HFF-Myc (cell line): ENCODE data around the gene SLC24A4.

ENCODE experiments used
- DNase-seq: peaks from one replicate; pipeline ENCODE4 v3.0.0-alpha.2; 2011; ENCODE audit warnings: low read depth; ENCODE audit errors: extremely low read depth
- H3K4me3 ChIP-seq: replicated peaks from 2 replicates; pipeline ENCODE4 v1.5.1; 2011; ENCODE audit warnings: low read depth, mild to moderate bottlenecking, control low read depth, low read length
- TF ChIP-seq, protein P1 (sequence below): IDR thresholded peaks from 2 replicates; pipeline ENCODE4 v1.5.1; 2012; ENCODE audit warnings: mild to moderate bottlenecking, low read depth, low read length, control low read depth; ENCODE audit errors: missing control alignments

SLC24A4 gene

DNA sequence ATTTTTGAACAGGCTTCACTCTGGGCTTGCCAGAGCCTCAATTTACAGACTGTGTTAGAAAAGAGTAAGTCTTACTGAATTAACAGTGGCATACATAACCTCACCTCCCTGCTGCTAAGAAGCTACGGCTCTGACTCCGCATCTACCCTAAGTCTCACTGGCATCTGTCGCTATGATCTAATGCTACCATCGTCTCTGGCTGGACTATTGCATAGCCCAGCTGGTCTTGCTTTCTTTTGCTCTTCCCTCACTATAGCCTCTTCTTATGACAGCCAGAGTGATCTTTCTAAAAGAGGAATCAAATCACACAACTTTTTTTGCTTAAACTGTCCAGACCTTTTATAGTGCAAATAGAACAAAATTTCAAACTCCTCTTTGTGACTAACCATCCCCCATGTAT is 81.1 kb downstream of the SLC24A4 start:
- DNase-seq, result no peak
- no peak overlapping the region for H3K4me3 ChIP-seq

DNA sequence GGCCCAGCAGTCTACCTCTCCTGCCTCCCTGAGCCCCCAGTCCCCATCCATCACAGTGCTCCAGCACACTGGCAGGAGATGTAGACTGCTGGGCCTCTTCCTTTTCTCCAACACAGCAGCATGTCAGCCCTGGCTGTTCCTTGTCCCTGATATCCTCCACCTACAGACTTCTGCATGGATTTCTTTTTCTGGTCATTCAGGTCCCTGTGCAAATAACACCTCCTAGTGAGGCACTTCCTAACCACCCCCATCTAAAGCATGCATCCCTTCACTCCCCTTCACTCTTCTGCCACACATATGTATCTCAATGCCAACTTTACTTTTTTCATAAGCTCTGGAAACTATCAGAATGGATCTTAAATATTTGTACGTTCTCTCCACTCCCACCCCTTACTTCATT is 81.5 kb downstream of the SLC24A4 start:
- H3K4me3 ChIP-seq, result no peak overlapping the region
- DNase-seq, result no peak
- TF ChIP-seq, protein P1, sequence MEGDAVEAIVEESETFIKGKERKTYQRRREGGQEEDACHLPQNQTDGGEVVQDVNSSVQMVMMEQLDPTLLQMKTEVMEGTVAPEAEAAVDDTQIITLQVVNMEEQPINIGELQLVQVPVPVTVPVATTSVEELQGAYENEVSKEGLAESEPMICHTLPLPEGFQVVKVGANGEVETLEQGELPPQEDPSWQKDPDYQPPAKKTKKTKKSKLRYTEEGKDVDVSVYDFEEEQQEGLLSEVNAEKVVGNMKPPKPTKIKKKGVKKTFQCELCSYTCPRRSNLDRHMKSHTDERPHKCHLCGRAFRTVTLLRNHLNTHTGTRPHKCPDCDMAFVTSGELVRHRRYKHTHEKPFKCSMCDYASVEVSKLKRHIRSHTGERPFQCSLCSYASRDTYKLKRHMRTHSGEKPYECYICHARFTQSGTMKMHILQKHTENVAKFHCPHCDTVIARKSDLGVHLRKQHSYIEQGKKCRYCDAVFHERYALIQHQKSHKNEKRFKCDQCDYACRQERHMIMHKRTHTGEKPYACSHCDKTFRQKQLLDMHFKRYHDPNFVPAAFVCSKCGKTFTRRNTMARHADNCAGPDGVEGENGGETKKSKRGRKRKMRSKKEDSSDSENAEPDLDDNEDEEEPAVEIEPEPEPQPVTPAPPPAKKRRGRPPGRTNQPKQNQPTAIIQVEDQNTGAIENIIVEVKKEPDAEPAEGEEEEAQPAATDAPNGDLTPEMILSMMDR, result no peak

More for the DNA sequence above, 81.1 kb downstream of the SLC24A4 start:
- TF ChIP-seq, protein P1, result no peak

DNA sequence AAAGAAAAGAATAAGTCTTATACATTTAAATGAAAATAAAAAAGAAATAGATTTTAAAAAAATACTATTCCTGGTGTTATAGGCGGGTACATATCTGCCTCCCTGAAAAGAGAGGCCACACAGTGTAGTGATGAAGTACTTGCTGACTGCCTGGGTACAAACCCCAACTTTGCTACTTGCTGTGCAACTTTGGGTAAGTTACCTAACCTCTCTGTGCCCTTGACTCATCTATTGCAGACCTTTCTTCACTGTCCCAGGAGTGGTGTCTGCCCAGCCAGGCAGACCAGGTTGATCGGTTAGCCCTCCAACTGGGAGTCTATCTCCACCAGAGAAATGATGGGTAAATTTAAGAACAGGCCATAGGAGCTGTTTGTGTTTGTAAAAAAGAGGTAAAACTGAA is 82.0 kb downstream of the SLC24A4 start:
- no peak for DNase-seq
- TF ChIP-seq, protein P1, result no peak
- no peak overlapping the region for H3K4me3 ChIP-seq

DNA sequence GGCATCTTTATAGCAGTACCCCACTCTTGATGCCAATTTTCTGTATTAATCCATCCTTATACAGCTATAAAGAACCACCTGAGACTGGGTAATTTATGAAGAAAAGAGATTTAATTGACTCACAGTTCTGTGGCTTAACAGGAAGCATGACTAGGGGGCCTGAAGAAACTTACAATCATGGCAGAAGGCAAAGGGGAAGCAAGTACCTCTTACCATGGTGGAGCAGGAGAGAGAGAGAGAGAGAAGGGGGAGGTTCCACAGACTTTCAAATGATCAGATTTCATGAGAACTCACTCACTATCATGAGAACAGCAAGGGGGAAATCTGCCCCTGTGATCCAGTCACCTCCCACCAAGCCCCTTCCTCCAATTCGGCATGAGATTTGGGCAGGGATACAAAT is 84.4 kb downstream of the SLC24A4 start:
- TF ChIP-seq, protein P1, result no peak
- DNase-seq, result no peak
- H3K4me3 ChIP-seq, result no peak overlapping the region

DNA sequence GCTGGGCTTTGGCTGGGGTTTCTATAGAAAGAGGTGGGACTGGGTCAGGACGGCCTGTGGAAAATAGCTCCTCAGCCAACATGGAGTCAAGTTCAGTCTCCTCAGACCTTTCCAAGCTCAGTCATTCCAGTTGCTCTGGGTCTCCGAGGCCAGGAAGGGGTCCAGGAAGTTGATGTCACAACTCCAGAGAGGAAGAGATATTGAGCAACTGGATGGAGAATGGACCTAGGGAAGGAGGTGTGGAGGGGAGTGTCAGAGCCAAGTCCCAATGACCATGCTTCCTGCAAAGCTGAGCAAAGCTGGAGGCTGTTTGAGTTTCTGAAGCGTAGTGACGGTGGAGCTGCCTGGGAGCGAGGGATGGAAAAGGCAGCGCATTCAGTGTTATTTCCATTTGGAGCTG is 86.1 kb downstream of the SLC24A4 start:
- no peak for DNase-seq
- TF ChIP-seq, protein P1, result no peak
- no peak overlapping the region for H3K4me3 ChIP-seq

DNA sequence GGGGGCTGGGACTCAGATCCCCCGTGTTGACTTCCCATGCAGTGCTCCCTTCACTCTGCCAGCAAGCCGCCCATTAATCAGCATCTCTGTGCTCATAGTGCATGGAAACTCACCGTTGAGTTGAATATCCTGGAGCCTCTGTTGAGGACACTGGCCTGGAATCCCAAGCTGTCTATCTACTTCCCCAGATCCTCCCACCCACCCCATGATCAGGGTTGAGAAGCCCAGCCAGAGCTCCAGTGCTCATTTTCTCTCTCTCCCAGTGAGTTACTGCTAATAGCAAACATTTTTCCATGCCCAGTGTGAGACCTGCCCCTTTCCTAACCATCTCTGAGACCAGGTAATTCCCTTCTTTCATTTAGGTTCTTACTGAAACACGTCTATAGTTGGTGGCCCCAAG is 88.2 kb downstream of the SLC24A4 start:
- DNase-seq, result no peak
- H3K4me3 ChIP-seq, result no peak overlapping the region
- TF ChIP-seq, protein P1, result no peak

DNA sequence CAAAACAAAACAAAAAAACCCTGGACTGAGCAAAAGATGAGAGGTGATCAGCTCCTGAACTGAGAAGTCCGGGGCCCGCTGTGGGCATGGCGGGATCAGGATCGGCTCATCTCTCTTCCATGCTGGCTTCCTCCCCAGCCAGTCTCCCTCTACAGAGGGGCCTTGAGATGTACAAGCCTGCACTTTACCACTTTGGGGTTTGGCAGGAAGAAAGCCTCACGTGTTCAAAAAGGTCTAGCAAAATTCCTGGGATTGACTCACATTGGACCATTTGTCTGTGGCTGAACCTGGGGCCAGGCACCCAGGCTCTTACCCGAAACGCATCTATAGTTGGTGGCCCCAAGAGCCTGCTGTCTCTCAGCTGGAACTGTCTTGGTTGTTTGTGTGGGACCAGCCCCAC is 89.0 kb downstream of the SLC24A4 start:
- TF ChIP-seq, protein P1, result no peak
- no peak for DNase-seq
- no peak overlapping the region for H3K4me3 ChIP-seq
